ENCODE results near the gene HSPA9. TPM values are rescaled to one million over a fixed set of nuclear protein-coding genes. Genes with fewer than 3 reads are reported as not detected.

Gene HSPA9
- total RNA-seq, 1 donor from 2014 or later = 695 TPM

Other genes with a start within 250 kb of the HSPA9 start
- gene CDC25C, start 243.6 kb downstream of the HSPA9 start, total RNA-seq = 1.9 and 2.0 TPM in 2 replicates
- gene FAM53C, start 237.1 kb downstream of the HSPA9 start, total RNA-seq = 26.3 and 36.8 TPM in 2 replicates
- 44.3 and 45.1 TPM in 2 replicates for gene KDM3B, start 222.7 kb downstream of the HSPA9 start, total RNA-seq
- gene REEP2, start 136.3 kb downstream of the HSPA9 start, total RNA-seq = 34.7 and 40.2 TPM in 2 replicates
- gene EGR1, start 109.9 kb downstream of the HSPA9 start, total RNA-seq = 2.0 and 4.1 TPM in 2 replicates
- 123 and 149 TPM in 2 replicates for gene ETF1, start 32.2 kb downstream of the HSPA9 start, total RNA-seq
- 397 and 420 TPM in 2 replicates for gene CTNNA1, start 178.0 kb upstream of the HSPA9 start, total RNA-seq